Activated CD4-positive, CD25-positive, alpha-beta regulatory T cell treated with anti-CD3 and anti-CD28 coated beads, Interleukin-2, amount 50 U/mL, for 72 hours (primary cell): ENCODE measurements around the gene AGAP3.
A peak's percentile ranks its signal among the peaks of the same experiment; 100 is the strongest.

Experiments
- DNase-seq: peaks from one replicate; pipeline ENCODE4 v3.0.0; 2021

AGAP3 gene

DNA sequence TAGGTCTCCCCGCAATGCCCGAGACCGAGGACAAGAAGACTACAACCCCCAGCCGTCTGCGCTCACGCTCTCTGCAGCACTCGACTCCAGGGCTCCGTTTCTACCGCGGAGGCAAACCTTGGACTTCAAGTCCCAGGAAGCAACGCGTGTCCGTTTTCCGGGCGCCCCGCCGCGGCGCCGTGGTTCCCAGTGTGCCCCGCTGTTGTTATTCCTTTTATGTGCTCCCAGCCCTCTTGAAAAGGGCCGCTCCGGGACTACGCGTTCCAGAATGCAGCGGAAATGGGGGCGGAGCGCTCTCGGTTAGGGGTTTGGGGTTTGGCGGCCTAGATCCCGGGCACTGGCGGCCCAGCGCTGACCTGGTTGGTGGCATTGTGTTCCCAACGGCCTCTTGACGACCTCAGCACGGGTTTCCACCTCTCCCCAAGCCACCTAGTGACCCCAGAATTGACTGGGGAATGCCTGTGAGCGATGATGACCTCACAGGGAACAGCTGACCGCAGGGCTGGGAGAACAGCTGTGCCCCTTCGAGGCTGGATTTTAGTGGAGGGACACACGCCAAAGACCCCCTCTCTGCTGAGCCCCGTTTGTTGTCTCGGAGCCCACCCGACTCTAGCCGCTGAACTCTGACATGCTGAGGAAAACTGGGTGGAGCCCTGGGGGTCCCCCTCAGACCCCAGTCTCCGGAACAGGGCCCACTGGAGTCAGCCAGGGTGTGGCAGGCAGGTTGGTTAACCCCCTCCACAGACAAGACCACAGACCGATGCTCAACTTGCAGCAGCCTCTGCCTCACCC, 28.1 kb upstream of the AGAP3 start:
- DNase-seq, result peak; percentile 90

DNA sequence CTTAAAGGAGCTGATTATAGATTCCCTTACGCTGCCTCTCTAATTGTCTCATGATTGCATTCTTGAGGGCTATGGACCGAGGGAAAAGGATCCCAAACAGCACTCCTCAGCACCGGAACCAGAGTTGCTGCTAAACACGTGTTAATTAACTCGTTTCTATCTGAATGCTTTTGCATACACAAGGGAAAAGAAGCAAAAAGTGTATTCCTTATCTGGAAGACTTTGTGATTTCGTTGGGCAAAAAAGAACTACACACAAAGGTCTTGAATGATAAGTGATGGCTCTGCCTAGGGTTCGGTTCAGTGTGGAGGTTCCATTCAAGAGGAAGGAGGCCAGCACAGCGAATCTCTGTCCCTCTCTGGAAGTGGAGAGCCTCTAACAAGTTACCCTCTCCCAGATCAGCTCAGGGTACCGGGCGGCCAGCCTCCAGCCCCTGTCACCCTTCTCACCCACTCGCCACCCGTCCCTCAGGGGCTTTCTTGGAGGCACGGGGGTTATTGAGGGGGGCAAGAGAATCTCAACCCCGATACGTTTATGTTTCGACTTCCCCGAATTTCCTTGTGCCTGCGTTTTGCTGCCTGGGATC, 27.4 kb upstream of the AGAP3 start:
- no peak for DNase-seq

DNA sequence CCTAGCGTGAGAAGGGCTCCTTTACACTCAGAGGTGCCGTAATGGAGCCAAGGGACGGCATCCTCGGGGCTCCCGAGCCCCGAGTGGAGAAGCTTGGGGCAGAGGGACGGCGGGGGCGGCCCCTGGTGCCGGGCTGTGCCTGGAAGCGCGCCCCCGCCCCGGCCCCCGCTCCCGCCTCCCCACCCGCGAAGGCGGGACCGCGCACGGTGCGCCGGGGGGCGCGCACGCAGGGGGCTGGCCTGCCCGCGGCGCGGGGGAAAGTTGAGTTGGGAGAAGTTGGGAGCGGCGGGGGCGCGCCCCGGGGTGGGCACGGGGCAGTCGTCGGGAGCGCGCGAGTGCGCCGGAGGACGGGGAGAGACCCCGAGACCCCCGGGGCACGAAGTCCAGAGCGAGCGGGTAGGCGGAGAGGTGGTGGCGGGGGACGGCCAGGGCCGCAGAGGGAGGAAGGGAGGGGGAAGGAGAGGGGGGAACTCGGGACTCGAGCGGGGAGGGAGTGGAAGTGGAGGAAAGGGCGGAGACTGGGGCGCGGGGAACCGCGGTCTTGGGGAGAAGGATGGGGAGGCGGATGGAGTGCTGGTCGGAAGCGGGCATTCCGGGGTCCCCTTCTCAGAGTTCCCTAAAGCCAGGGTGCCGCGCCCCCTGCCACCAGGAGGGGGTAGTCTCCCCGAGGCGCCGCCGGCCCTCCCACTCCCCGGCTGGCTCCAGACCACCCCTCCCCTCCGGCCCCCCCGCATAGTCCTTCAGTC, 26.7 kb upstream of the AGAP3 start, which contains the start of gene SLC4A2:
SLC4A2 (plus strand) TSS at position 223 of the 746 bp plus-strand sequence. CDS start 2,399 bp downstream, outside the sequence.
- peak; percentile 70 for DNase-seq

DNA sequence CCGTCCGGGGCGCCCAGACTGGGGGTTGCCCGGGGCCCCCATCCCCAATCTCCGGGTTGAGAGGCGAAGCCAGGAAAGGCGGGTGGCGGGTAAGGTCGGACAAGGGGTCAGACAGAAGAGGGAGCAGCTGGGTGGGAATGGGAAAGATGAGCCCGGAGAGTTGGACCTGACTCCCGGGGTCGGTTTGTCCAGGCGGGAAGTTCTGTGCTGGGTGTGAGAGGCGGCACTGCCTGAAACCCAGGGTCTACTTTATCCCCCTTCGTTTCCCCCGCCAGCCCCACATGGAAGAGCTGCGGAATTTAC, 26.2 kb upstream of the AGAP3 start:
- no peak for DNase-seq

DNA sequence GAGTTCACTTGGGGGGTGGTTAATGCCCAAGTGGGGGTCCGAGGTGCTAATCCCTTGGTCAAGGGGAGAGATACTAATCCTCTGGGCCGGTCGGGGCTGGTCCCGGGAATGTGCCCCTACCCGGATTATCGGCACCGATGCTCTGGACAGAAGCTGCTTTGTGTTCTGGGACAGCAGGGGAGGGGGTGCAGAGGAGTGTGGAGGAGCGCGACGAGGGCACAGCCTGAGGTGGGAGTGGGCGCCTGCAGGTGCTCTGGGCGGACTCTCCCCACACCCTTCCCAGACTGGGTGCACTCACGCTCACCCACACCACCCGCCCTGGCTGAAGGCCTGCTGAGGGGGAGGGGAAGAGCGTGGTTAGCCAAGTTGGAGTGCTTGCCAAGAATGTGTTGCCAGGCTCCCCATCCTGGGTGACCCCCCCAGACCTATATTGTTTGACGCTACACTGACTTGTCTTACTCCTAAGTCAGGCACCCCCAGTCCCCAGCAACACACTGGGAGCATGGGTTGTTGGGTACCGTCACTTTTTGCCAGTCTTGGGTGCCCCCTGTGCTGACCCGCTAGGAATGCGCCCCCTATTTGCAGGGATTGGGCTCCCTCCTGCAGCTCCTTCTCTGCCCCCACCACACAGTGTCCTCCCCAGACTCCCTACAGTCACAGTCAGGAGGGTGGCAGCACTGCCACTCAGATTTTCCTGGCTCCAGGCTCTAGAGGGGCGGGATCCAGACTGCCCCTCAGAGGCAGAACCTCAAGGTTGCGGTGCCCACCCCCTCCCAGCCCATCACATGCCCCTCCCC, 25.7 kb upstream of the AGAP3 start:
- DNase-seq, result no peak

DNA sequence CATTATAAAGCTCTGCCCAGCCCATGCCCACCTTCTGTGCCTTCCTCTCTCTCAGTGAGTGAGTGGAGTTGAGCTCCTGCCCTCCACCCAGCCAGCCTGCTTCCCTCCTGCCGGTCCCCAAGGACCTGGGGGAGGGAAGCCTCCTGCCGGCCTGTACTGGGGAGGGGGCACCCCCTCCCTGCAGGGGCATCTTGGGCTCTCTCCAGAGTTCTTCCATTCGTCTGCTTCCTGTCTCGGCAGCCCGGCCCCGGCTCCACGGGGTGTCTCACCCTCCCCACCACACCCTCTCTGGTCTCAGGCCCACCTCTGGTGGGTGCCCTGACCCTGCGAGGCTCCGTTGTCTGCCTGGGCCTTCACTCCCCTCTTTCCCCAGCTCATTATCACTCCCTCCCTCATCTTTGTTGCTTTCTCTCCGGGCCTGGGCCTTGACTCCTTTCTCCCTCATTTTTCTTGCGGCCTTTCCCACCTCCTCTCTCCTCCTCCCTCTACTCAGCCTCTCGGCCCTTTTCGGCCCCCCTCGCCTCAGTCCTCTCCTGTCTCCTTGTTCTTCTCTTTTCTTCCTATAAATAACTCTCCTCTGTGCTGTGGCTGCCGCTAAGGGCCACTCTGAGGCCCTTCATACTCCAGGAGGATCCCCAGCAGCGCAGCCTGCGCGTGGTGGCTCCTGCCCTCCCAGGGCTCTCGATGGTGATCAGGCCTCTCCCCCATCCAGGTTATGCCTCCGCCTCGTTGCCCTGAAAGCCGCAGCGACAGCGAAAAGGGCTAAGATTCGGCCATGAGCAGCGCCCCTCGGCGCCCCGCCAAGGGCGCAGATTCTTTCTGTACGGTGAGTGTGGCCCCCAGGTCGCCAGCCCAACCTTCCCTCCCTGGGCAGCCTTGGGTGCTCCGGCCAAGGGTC, 24.8 kb upstream of the AGAP3 start:
- DNase-seq, result no peak

DNA sequence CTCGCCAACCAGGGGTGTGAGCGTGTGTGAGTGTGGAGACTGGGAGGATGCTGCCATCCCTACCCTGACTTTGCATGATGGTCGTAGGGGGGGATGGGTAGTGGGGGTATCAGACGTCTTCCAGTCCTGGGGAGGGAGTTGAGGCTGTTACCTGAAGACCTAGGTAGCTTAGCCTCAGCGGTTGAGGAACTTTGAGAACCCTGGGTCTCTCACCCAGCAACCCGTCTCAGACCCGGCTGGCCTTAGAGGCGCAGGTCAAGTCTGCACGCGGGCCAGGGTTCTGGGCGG, 24.2 kb upstream of the AGAP3 start:
- no peak for DNase-seq

DNA sequence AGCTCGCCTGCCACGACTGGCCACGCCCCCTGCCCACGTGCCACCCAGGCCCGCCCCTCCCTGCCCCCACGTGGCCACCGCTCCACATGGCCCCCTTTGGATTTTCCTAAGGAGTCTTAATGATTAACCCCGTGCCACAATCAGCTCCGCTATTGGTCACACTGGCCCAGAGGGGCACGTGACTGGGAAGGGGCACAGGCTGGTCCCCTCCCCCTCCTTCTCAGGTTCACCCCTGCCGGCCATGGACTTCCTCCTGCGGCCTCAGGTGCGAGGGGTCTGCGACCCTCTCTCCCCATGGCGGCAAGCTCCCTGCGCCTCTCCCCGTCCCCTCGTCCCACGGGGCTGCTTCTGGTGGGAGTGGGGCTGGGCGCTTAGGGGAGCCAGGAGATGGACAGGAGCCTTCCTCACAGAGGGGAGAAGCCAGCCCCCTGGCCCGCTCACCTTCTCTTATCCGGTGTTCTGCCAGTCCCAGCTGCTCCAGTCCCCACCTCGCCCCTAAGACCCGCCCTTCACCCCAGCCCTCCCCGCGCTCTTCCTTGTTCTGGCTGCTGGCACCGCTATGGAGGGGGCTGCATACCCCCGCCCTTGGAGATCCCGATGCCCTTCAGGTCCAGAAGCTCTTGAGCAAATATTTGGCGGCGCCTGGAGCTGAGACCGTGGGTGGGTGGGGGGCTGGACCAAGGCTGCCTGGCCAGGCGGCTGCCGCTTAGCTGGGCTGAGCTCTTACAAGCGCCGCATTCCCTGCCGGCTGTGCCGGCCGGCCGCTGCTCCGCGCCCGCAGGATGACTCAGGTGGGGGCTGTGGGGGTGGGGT, 23.7 kb upstream of the AGAP3 start:
- DNase-seq, result no peak

DNA sequence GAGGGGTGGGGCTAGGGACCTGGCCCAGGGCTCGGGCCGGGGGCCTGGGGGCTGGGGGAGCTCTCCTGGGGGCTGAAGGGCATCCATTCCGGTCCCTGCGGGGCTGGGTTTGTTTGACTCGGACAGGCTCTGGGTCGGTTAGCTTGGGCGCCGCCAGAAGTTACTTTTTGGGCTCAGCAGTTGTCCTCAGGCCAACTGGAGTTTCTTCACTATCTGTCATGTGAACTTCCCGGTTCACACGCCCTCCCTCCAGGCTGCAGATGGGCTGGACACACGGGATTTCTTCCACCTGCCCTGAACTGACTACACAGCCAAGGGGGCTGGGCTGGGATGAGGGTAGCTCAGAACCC, 23.1 kb upstream of the AGAP3 start:
- no peak for DNase-seq

DNA sequence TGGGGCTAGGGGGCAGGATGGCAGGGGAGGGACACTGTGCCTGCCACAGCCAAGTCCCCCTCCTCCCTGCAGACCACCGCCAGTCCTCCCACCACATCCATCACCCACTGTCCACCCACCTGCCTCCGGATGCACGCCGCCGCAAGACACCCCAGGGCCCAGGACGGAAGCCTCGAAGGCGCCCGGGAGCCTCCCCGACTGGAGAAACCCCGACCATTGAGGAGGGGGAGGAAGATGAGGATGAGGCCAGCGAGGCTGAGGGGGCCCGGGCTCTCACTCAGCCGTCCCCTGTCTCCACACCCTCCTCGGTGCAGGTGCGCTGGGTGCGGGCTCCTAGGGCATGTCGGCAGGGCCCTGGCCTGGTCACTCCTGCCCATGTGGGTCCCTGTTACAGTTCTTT, 21.8 kb upstream of the AGAP3 start:
- DNase-seq, result no peak

DNA sequence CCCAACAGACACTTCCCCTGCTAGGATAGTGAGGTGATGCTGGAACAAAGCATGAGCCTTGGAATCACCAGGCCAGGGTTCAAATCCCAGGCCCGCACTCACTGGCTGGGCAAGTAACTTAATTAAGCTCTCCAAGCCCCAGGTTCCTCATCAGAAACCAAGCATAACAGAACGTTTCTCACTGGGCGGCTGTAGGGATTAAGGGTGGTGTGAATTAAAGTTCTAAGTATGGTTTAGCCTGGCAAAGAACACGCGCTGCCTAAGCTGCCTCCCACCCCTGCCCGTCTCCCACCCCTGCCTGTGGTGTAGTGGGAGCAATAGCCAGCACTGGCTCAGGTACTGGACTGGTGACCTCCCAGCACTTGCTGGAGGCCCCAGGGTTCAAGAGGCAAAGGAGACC, 21.3 kb upstream of the AGAP3 start:
- no peak for DNase-seq

DNA sequence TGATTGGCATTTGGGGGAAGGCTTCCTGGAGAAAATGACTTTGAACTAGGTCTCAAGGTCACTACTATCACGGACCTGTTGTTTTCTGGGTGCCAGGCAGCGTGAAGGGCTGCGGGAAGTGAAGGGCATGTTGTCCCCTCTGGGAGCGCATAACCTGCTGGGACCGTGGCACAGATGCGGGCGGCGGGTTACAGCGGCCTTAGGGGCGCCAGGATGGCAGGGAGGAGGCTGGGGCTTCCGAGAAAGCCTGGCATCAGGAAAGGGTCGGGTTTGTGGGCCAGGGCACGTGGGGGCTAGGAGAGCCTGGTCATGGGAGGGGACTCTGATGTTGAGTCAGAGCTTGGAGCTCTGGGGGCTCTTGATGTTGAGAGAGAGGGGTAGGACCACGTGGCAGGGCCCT, 20.8 kb upstream of the AGAP3 start:
- no peak for DNase-seq

DNA sequence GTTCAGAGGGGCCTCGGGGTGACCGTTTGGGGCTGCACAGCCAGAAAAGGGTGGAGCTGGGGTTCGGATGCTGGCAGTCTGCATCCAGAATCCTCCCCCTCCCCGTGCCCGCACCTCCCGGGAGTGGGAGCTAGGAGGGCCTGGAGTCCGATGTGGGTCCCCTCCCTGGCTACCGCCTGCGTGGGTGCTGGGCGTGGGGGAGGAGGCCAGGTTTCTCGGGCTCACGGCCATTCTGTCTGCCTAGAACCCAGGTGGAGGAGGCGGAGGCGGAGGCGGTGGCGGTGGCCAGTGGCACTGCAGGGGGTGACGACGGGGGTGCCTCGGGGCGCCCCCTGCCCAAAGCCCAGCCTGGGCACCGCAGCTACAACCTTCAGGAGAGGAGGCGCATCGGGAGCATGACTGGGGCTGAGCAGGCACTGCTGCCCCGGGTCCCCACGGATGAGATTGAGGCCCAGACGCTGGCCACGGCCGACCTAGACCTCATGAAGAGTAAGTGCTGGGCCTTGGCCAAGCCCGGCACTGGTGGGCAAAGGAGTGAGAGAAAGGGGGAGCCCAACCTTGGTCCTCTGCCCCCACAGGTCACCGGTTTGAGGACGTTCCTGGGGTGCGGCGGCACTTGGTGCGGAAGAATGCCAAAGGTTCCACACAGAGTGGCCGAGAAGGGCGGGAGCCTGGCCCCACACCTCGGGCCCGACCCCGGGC, 19.9 kb upstream of the AGAP3 start:
- no peak for DNase-seq

DNA sequence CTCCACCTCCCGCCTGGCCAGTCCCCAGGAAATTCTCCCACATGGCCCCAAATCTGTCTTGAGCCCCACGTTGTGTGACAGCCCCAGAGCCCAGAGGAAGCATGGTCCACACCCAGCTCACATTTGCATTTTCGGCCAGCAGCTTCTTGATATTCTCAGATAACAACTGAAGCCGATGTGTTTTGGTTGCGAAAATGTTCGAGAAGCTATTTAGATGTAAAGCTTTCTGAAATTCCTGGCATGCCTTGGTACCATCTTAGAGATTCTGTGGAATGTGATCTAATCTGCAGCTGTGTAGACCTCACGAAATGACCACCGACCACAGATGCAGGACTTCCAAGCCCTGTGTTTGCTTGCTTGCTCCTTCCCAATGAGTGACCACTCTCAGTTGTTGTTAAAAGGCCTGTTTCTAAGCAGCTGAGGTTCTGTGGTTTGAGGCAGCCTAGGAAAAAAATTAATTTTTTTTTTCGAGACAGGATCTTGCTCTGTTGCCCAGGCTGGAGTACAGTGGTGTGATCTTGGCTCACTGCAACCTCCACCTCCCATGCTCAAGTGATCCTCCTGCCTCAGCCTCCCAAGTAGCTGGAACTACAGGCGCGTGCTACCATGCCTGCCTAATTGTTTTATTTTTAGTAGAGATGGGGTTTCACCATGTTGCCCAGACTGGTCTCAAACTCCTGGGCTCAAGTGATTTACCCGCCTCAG, 18.1 kb upstream of the AGAP3 start:
- no peak for DNase-seq

DNA sequence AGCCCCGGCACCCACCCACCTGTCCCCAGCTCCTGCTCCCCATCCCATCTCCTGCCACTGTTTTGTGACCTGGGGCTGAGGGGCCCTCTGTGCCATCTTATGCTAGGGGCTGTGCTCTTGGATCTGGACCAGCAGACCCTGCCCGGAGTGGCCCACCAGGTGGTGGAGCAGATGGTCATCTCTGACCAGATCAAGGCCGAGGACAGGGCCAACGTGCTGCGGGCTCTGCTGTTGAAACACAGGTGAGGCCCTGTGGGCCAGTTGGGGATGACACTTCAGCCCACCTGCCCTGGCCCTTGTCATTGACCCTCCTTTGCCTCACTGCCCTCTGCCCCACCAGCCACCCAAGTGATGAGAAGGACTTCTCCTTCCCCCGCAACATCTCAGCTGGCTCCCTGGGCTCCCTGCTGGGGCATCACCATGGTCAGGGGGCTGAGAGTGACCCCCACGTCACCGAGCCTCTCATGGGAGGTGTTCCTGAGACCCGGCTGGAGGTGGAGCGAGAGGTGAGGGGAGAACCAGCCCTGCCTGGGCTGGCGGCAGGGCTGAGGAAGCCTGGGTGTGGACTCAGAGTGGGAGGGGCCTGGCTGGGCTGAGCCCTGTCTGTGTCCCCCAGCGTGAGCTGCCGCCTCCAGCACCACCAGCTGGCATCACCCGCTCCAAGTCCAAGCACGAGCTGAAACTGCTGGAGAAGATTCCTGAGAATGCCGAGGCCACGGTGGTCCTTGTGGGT, 16.3 kb upstream of the AGAP3 start:
- DNase-seq, result no peak

DNA sequence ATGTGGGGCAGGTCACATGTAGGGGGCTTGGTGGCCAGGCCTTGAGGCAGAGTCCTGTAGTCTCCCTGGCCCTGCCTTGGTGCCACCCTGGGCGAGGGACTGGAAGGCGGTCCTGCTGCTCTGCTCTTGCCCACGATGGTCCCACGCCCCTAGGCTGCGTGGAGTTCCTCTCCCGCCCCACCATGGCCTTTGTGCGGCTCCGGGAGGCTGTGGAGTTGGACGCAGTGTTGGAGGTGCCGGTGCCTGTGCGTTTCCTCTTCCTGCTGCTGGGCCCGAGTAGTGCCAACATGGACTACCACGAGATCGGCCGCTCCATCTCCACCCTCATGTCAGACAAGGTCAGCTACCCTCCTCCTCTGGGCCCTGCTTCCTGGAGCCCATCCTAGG, 15.7 kb upstream of the AGAP3 start:
- DNase-seq, result no peak

DNA sequence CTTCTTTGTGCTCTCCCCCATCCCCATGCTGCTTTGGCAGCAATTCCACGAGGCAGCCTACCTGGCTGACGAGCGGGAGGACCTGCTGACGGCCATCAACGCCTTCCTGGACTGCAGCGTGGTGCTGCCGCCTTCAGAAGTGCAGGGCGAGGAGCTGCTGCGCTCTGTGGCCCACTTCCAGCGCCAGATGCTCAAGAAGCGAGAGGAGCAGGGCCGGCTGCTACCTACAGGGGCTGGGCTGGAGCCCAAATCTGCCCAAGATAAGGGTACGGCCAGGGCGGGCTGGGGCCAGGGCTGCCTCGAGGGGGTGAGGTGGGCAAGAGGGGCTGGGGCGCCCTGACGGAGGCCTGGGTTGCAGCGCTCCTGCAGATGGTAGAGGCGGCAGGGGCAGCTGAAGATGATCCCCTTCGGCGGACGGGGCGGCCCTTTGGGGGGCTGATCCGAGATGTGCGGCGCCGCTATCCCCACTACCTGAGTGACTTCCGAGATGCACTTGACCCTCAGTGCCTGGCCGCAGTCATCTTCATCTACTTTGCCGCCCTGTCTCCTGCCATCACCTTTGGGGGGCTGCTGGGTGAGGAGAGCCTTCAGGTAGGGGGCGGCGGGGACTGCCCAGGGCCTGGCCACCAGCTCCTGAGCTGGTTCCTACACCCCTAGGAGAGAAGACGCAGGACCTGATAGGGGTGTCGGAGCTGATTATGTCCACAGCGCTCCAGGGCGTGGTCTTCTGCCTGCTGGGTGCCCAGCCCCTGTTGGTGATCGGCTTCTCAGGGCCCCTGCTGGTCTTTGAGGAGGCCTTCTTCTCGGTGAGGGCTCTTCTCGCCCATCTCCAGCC, 15.0 kb upstream of the AGAP3 start:
- DNase-seq, result no peak

DNA sequence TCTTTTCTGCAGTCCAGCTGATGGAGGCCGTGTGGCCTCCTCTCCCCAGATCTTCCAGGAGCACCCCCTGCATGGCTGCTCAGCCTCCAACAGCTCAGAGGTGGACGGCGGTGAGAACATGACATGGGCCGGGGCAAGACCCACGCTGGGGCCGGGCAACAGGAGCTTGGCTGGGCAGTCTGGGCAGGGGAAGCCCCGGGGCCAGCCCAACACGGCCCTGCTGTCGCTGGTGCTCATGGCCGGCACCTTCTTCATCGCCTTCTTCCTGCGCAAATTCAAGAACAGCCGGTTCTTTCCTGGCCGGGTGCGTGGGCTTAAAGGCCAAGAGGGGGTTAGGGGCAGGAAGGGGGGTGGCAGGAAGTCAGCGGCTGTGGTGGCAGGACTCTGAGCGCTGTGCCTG, 12.3 kb upstream of the AGAP3 start:
- no peak for DNase-seq
